Measurements from ENCODE around the gene SETDB1. TPM values are rescaled to one million over a fixed set of nuclear protein-coding genes. Genes with fewer than 3 reads are reported as not detected.
A peak's percentile ranks its signal among the peaks of the same experiment; 100 is the strongest.

The SETDB1 gene
- total RNA-seq, 1 experiment from 2014 or later: 51.1 TPM

- Histone ChIP-seq H3K27ac (no peak overlapping the region), H3F3A (ENCODE audit: insufficient read depth, low read depth) (peaks cover 9% of the 10 kb centered on the region; the same call in 1 of the 2 replicates), H3K36me3 (ENCODE audit: low read depth) (no peaks in the 10 kb centered on the region), H3K4me1 (replicated peaks; ENCODE audit: insufficient read depth) (0 out of 2 replicates have a peak, but pooled peaks cover 5% of the 10 kb centered on the region), H3K27me3 (ENCODE audit: insufficient read depth, low read depth) (no peaks in the 10 kb centered on the region), H3K9me3 (ENCODE audit: insufficient read depth, low read depth) (no peaks in the 10 kb centered on the region), H2AFZ (no peak overlapping the region), H3K9me2 (ENCODE audit: insufficient read depth) (no peaks in the 10 kb centered on the region), H3K79me2 (ENCODE audit: low read depth) (no peaks in the 10 kb centered on the region), H3K4me2 (no peak overlapping the region), H4K20me1 (ENCODE audit: insufficient read depth) (no peaks in the 10 kb centered on the region), H3K4me3 (no peak overlapping the region)
- intact Hi-C loops (cut with micrococcal nuclease; ENCODE audit: unreplicated experiment): loop anchor here (10.0 kb wide), 1 partner anchor 179 kb away; no protein-coding TSS in a partner anchor
- BruUV-seq (replicated peaks): no TSS peak
- DNase-seq: no peak
- no peak for TF ChIP-seq EZH2 (IDR thresholded peaks at IDR 0.05; ENCODE audit: low read depth)
- ChIA-PET POLR2A (ENCODE audit: unreplicated experiment) (interaction anchor here (0.7 kb wide), 1 partner anchor 18 kb away, joined by 6 read pairs; no protein-coding TSS in a partner anchor), CTCF (no interaction called here)
These were observed 68.1 kb downstream of the SETDB1 start for GRCh38 chr1:150994248-150994647.

DNA sequence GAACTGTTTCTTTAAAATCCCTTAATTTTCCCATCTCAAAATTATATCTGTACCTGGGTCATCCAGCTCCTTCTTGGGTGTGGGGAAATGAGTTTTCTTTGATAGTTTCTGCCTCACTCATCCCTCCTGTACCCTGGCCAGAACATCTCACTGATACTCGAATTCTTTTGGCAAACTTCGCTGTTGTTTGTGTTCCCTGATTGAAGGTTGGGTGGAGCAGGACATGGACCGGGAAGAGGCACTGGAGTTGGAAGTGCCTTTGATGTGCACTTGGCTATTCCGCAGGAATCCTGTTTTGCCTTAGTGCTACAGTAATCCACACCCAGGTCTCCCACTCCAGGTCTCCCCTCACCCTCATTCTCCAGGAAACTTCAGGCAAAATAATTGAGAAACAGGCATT lies 69.3 kb downstream of the SETDB1 start:
- POLR2A ChIA-PET (ENCODE audit: unreplicated experiment): interaction anchor here (0.6 kb wide), 2 partner anchors 160 to 709 kb away, joined by 3 to 6 read pairs; no protein-coding TSS in a partner anchor
- H2AFZ ChIP-seq: no peak overlapping the region
- no TSS peak for BruUV-seq (replicated peaks)

GRCh38 chr1:150995896-150996295 lies 69.7 kb downstream of the SETDB1 start:
- Histone ChIP-seq H2AFZ (no peak overlapping the region), H4K20me1 (ENCODE audit: insufficient read depth) (no peaks in the 10 kb centered on the region), H3K27me3 (ENCODE audit: insufficient read depth, low read depth) (no peaks in the 10 kb centered on the region), H3K4me1 (replicated peaks; ENCODE audit: insufficient read depth) (0 out of 2 replicates have a peak, but pooled peaks cover 5% of the 10 kb centered on the region), H3K79me2 (ENCODE audit: low read depth) (no peaks in the 10 kb centered on the region), H3K9me3 (ENCODE audit: insufficient read depth, low read depth) (no peaks in the 10 kb centered on the region), H3F3A (ENCODE audit: insufficient read depth, low read depth) (peaks cover 9% of the 10 kb centered on the region; the same call in 1 of the 2 replicates), H3K4me3 (no peak overlapping the region), H3K9me2 (ENCODE audit: insufficient read depth) (no peaks in the 10 kb centered on the region), H3K27ac (no peak overlapping the region), H3K36me3 (ENCODE audit: low read depth) (no peaks in the 10 kb centered on the region), H3K4me2 (peak overlapping the region; percentile 17; the same call in 1 of the 2 replicates)
- ChIA-PET POLR2A (ENCODE audit: unreplicated experiment) (interaction anchor here (0.6 to 0.7 kb wide), 2 partner anchors 417 to 710 kb away, joined by 3 to 10 read pairs; partner anchors contain the start of gene MCL1), CTCF (interaction anchor here (0.6 to 1.8 kb wide), 5 partner anchors 14 to 63 kb away, joined by 3 to 15 read pairs (median 5); partner anchors contain the start of gene ANXA9)
- TF ChIP-seq, protein P1, sequence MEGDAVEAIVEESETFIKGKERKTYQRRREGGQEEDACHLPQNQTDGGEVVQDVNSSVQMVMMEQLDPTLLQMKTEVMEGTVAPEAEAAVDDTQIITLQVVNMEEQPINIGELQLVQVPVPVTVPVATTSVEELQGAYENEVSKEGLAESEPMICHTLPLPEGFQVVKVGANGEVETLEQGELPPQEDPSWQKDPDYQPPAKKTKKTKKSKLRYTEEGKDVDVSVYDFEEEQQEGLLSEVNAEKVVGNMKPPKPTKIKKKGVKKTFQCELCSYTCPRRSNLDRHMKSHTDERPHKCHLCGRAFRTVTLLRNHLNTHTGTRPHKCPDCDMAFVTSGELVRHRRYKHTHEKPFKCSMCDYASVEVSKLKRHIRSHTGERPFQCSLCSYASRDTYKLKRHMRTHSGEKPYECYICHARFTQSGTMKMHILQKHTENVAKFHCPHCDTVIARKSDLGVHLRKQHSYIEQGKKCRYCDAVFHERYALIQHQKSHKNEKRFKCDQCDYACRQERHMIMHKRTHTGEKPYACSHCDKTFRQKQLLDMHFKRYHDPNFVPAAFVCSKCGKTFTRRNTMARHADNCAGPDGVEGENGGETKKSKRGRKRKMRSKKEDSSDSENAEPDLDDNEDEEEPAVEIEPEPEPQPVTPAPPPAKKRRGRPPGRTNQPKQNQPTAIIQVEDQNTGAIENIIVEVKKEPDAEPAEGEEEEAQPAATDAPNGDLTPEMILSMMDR (conservative IDR thresholded peaks at IDR 0.05): peak; percentile 97
- TF ChIP-seq EZH2 (IDR thresholded peaks at IDR 0.05; ENCODE audit: low read depth): no peak
- BruUV-seq (replicated peaks): no TSS peak
- peak in 1 of 2 experiments; percentile 43 for DNase-seq
- intact Hi-C loops (cut with micrococcal nuclease; ENCODE audit: unreplicated experiment): loop anchor here (1.0 to 10.0 kb wide), 3 partner anchors 17 to 434 kb away; no protein-coding TSS in a partner anchor

More for the DNA sequence above, 69.3 kb downstream of the SETDB1 start:
- no peaks in the 10 kb centered on the region for H4K20me1 ChIP-seq (ENCODE audit: insufficient read depth)
- H3K27ac ChIP-seq: no peak overlapping the region
- no peaks in the 10 kb centered on the region for H3K9me2 ChIP-seq (ENCODE audit: insufficient read depth)
- no peak overlapping the region for H3K4me3 ChIP-seq
- H3K36me3 ChIP-seq (ENCODE audit: low read depth): no peaks in the 10 kb centered on the region
- no peaks in the 10 kb centered on the region for H3K27me3 ChIP-seq (ENCODE audit: insufficient read depth, low read depth)
- H3K9me3 ChIP-seq (ENCODE audit: insufficient read depth, low read depth): no peaks in the 10 kb centered on the region
- H3K79me2 ChIP-seq (ENCODE audit: low read depth): no peaks in the 10 kb centered on the region
- CTCF ChIA-PET: interaction anchor here (0.7 to 1.8 kb wide), 5 partner anchors 13 to 63 kb away, joined by 3 to 15 read pairs (median 3); partner anchors contain the start of gene ANXA9
- TF ChIP-seq, protein P1 (conservative IDR thresholded peaks at IDR 0.05): no peak
- TF ChIP-seq EZH2 (IDR thresholded peaks at IDR 0.05; ENCODE audit: low read depth): no peak
- H3K4me1 ChIP-seq (replicated peaks; ENCODE audit: insufficient read depth): 0 out of 2 replicates have a peak, but pooled peaks cover 5% of the 10 kb centered on the region
- intact Hi-C loops (cut with micrococcal nuclease; ENCODE audit: unreplicated experiment): loop anchor here (1.0 to 10.0 kb wide), 3 partner anchors 16 to 433 kb away; no protein-coding TSS in a partner anchor
- H3K4me2 ChIP-seq: no peak overlapping the region
- DNase-seq: no peak
- H3F3A ChIP-seq (ENCODE audit: insufficient read depth, low read depth): peaks cover 9% of the 10 kb centered on the region; the same call in 1 of the 2 replicates
